Astrocyte of the cerebellum (primary cell): ENCODE data around the gene EFNA2.

ENCODE experiments used
- DNase-seq: peaks from one replicate; pipeline ENCODE4 v3.0.0-alpha.2; 2011; ENCODE audit warnings: low read depth
- H3K4me3 ChIP-seq: 2 replicates; pipeline ENCODE4 v1.5.1; 2011; ENCODE audit warnings: mild to moderate bottlenecking, low read depth, low read length, moderate library complexity
- in situ Hi-C: cut with HindIII; loops from 2 replicates; pipeline ENCODE4 v1.10.0; 2017; ENCODE audit warnings: low sequenced_read_pairs
- TF ChIP-seq, protein P1 (sequence below): IDR thresholded peaks from 2 replicates; pipeline ENCODE4 v1.5.1; 2012; ENCODE audit warnings: low read length, low read depth, moderate library complexity, mild to moderate bottlenecking; ENCODE audit errors: missing control alignments

The EFNA2 gene

DNA sequence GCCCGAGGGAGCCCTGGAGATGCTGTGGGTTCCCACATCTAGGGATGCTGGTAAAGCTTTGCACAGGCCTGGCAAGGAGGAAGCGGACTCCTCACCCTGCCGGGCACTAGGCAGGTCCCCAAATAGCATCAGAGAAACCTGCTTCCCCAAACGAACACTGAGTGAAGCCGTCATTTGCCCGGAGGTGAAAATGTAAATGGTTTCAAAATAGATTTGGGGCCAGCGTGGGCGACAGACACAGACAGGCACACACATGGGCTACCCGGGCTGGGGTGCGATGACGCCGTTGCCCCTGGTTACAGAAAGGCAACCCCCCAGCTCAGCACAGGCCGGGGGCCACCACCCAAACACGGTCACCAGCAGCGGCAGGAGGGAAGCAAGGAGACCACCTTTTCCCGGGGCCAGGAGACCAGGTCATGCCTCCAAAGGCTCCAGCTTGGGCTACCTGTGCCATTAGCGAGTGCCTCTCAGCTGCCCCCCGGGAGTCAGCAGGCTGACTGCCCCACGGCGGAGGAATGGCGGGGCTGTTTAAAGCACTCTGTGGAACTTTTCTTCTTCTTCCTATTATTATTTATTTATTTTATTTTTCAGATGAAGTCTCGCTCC is 50.5 kb downstream of the EFNA2 start:
- in situ Hi-C loops, result no loop called here
- no peak overlapping the region for H3K4me3 ChIP-seq
- TF ChIP-seq, protein P1, sequence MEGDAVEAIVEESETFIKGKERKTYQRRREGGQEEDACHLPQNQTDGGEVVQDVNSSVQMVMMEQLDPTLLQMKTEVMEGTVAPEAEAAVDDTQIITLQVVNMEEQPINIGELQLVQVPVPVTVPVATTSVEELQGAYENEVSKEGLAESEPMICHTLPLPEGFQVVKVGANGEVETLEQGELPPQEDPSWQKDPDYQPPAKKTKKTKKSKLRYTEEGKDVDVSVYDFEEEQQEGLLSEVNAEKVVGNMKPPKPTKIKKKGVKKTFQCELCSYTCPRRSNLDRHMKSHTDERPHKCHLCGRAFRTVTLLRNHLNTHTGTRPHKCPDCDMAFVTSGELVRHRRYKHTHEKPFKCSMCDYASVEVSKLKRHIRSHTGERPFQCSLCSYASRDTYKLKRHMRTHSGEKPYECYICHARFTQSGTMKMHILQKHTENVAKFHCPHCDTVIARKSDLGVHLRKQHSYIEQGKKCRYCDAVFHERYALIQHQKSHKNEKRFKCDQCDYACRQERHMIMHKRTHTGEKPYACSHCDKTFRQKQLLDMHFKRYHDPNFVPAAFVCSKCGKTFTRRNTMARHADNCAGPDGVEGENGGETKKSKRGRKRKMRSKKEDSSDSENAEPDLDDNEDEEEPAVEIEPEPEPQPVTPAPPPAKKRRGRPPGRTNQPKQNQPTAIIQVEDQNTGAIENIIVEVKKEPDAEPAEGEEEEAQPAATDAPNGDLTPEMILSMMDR, result no peak
- no peak for DNase-seq

DNA sequence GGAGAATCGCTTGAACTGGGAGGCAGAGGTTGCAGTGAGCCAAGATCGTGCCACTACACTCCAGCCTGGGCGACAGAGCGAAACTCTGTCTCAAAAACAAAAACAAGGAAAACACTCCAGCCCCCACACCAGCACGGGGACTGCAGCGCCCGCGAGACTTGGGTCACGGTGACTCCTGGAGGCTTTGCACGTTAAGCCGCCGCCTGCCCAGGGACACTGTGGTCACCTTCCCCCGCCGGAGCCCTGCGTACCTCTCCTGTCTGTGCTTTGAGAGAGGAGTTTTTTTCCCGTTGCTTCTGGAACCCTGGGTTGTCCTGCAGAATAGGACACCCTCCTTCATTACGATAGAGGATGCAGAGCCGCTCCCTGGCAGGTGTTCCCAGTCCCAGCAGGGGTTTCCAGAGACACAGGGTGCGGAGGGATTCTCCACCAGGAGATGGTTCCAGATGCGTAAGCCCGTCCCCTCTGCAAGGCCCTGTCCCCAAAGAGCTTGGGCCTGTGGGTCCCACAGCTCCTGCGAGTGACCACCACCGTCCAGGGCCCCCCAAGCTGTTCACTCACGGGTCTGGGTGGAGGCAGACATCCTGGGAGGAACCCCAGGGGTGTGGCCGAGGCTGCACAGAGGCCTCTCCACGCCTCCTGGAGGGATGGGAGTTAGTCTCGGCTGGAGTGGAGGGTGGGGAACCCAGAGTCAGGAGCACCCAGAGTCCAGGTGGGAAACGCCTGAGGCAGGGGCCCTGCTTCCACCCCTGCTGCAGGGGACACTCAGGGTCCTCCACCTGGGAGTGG is 55.2 kb downstream of the EFNA2 start:
- in situ Hi-C loops, result no loop called here
- DNase-seq, result no peak
- H3K4me3 ChIP-seq, result no peak overlapping the region
- TF ChIP-seq, protein P1, result no peak

DNA sequence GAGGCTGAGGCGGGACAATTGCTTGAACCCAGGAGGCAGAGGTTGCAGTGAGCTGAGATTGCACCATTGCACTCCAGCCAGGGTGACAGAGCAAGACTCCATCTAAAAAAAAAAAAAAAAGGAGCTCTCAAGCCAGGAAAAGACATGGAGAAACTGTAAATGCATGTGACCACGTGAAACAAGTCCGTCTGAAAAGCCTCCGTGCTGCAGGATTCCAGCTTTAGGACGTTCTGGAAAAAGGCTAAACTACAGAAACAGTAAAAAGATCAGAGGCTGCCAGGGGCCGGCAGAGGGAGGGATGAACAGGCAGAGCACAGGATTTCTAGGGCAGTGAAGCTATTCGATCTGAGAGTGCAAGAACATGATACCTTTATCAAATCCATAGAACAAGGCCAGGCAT is 57.4 kb downstream of the EFNA2 start:
- TF ChIP-seq, protein P1, result no peak
- in situ Hi-C loops, result no loop called here
- no peak for DNase-seq
- no peak overlapping the region for H3K4me3 ChIP-seq

DNA sequence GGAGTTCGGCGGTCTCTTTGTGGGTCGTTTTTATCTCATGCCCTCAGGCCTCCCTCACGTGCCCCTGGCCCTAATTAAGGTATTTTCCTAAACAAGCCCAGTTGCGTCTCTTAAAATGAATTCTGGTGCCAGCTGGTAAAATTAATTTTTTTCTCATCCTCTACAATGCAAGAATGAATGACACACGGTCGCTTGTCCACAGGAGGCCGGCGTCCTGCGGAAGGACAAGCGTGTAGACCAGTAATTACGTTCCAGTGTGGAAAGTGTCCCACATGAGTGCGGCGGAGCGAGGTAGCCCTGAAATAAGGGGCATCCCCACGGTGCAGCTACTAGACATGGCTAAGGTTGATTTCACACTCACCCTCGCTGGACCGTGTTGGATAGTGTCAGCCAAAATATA is 63.5 kb downstream of the EFNA2 start:
- no peak overlapping the region for H3K4me3 ChIP-seq
- TF ChIP-seq, protein P1, result no peak
- DNase-seq, result no peak
- in situ Hi-C loops, result no loop called here

DNA sequence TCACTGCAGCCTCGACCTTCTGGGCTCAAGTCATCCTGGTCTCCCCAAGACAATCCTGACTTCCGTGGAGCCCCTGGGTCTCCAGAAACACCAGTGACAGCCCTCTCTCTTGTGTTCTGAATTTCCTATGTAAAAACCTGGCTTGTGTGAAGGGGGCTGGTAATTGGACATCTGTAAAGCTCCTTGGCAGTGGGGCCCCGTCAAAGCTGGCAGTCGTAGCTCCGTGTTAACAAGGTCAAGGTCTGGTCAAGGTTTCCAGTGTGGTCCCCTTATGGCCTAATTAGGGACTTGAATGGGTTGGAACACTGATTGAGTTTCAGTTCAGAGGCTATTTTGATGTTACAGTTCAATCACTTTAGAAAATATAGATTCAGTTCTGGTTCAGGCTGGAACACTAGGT is 65.2 kb downstream of the EFNA2 start:
- TF ChIP-seq, protein P1, result no peak
- in situ Hi-C loops, result no loop called here
- H3K4me3 ChIP-seq, result no peak overlapping the region
- DNase-seq, result no peak
